Measurements from ENCODE around the gene IQGAP2. TPM values are rescaled to one million over a fixed set of nuclear protein-coding genes. Genes with fewer than 3 reads are reported as not detected.

Gene IQGAP2
- total and polyA plus RNA-seq, 2 of the 8 experiments (the other 6 are each of a cell fraction or from before 2014, with no cell fraction given) = 19.7 to 66.0 TPM

DNA sequence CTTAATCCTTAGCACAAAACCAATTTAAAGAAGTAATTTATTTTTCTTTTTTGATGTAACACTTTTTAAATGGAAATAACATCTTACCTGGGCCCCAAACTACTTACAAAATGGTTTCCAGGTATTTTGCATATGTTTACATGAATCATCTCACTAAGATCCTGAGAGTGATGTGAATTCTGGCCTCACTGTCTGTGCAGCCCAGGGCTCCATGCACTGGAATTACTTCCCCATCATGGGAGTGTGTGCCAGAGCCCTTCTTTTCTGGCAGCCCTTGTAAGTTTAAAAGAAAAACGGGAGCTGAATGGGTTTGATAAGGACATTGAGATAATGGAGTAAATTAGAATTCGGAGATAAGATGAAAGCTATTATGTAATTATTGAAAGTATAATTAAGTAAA lies 300.6 kb downstream of the IQGAP2 start:
- Histone ChIP-seq H2BK15ac (ENCODE audit: low read length) (no peak overlapping the region), H3K23ac (ENCODE audit: insufficient read length) (no peak overlapping the region), H4K5ac (ENCODE audit: insufficient read length, low read depth, low read length) (no peak overlapping the region), H3K18ac (ENCODE audit: extremely low read depth, low read length) (no peak overlapping the region), H2BK12ac (ENCODE audit: low read depth, low read length) (no peak overlapping the region), H3K14ac (ENCODE audit: insufficient read length) (no peak overlapping the region), H3K23me2 (ENCODE audit: low read depth, low read length) (no peaks in the 10 kb centered on the region), H3K9me3 (ENCODE audit: insufficient read depth in 2 of 2, low read depth in 1 of 2, low read length in 1 of 2) (no peaks in the 10 kb centered on the region), H3K56ac (replicated peaks; ENCODE audit: insufficient read length, low read depth, low read length) (no peak overlapping the region), H2AFZ (ENCODE audit: low read length) (no peak overlapping the region), H3K4me3 (ENCODE audit: extremely low read depth in 1 of 4, insufficient read depth in 2 of 4, low read depth in 3 of 4, low read length in 4 of 4) (no peak overlapping the region), H3K4me1 (replicated peaks in 1 of 4; ENCODE audit: control insufficient read depth in 3 of 4, insufficient read depth in 4 of 4, low read length in 3 of 4) (no peaks in the 10 kb centered on the region), H3K27ac (ENCODE audit: low read depth, low read length) (no peak overlapping the region), H3K9ac (replicated peaks in 1 of 4; ENCODE audit: extremely low read depth in 1 of 4, low read depth in 3 of 4, low read length in 3 of 4) (no peak overlapping the region), H4K8ac (ENCODE audit: extremely low read depth, insufficient read depth, low read length) (no peak overlapping the region), H2BK20ac (ENCODE audit: low read length) (no peak overlapping the region), H2AK5ac (ENCODE audit: low read depth, low read length) (no peak overlapping the region), H3K36me3 (ENCODE audit: control insufficient read depth in 2 of 4, insufficient read depth in 4 of 4, low read length in 3 of 4) (peaks cover 0 to 11% (median 3%) of the 10 kb centered on the region in 4 experiments; a peak in 3 of 8 replicates), H3K27me3 (replicated peaks in 1 of 4; ENCODE audit: control insufficient read depth in 3 of 4, extremely low read depth in 1 of 4, insufficient read depth in 3 of 4, low read length in 3 of 4) (no peaks in the 10 kb centered on the region), H4K91ac (replicated peaks; ENCODE audit: insufficient read length, low read length) (no peak overlapping the region), H3K79me2 (ENCODE audit: control insufficient read depth in 1 of 2, insufficient read depth in 2 of 2, low read length in 2 of 2) (no peaks in the 10 kb centered on the region), H3K79me1 (ENCODE audit: low read depth, low read length) (no peaks in the 10 kb centered on the region), H3K4ac (replicated peaks; ENCODE audit: insufficient read length, low read depth, low read length) (no peak overlapping the region), H2BK120ac (replicated peaks; ENCODE audit: low read depth, low read length) (no peak overlapping the region), H3K4me2 (ENCODE audit: insufficient read depth in 1 of 2, low read depth in 2 of 2, low read length in 2 of 2) (no peak overlapping the region), H4K20me1 (replicated peaks in 1 of 2; ENCODE audit: control insufficient read depth in 1 of 2, insufficient read depth in 2 of 2, low read length in 2 of 2) (no peaks in the 10 kb centered on the region), H2BK5ac (ENCODE audit: low read depth, low read length) (no peak overlapping the region)
- WGBS, 2 experiments (ENCODE audit: extremely low coverage in 1 of 2, insufficient coverage in 1 of 2, insufficient read length in 1 of 2, insufficient replicate concordance in 2 of 2, low coverage in 1 of 2, low lambda C conversion rate in 2 of 2, missing lambda C conversion rate in 1 of 2) = 76 to 100% methylated on average over 1 to 2 of the region's 2 CpGs
- POLR2A ChIA-PET (ENCODE audit: partially characterized antibody) = no interaction called here
- no peak for DNase-seq (ENCODE audit: low read depth in 1 of 2, low spot score in 2 of 2)
- no peak for FAIRE-seq
- CTCF ChIA-PET (ENCODE audit: partially characterized antibody) = no interaction called here
- TF ChIP-seq ZNF274 (IDR thresholded peaks at IDR 0.05; ENCODE audit: borderline replicate concordance, extremely low read depth, low read length) (no peak), CBX5 (IDR thresholded peaks at IDR 0.05; ENCODE audit: low read depth, low read length) (no peak), TBP (IDR thresholded peaks at IDR 0.05; ENCODE audit: low read depth, low read length) (no peak), NRF1 (IDR thresholded peaks at IDR 0.05; ENCODE audit: low read depth, low read length) (no peak), GABPA (IDR thresholded peaks at IDR 0.05; ENCODE audit: borderline replicate concordance, insufficient read depth, low read length) (no peak), CBX8 (IDR thresholded peaks at IDR 0.05; ENCODE audit: borderline replicate concordance, low read depth, low read length) (no peak), TCF12 (IDR thresholded peaks at IDR 0.05; ENCODE audit: low read depth, low read length) (no peak), SRF (IDR thresholded peaks at IDR 0.05; ENCODE audit: low read depth, low read length) (no peak), POU5F1 (IDR thresholded peaks at IDR 0.05; ENCODE audit: low read depth, low read length) (no peak), MAFK (IDR thresholded peaks at IDR 0.05; ENCODE audit: low read depth, low read length) (no peak), SUZ12 (IDR thresholded peaks at IDR 0.05; ENCODE audit: low read length) (no peak), KDM1A (IDR thresholded peaks at IDR 0.05; ENCODE audit: borderline replicate concordance, low read length) (no peak), TAF7 (optimal IDR thresholded peaks at IDR 0.05; ENCODE audit: borderline replicate concordance, low read depth, low read length) (no peak), HDAC2 (IDR thresholded peaks at IDR 0.05; ENCODE audit: borderline replicate concordance in 1 of 2, low read depth in 2 of 2, low read length in 2 of 2) (no peak), CTBP2 (IDR thresholded peaks at IDR 0.05; ENCODE audit: borderline replicate concordance, insufficient read depth, insufficient read length, low read length) (no peak)

All from H1 (cell line).